Heart left ventricle (tissue), 13 donors: Measurements from ENCODE around the gene PROSER3.

ENCODE experiments used
- POLR2A ChIP-seq, 2 donors: fragments of 450-650 bp; IDR thresholded peaks; one replicate each; pipeline ENCODE4 v1.6.1; 2017; ENCODE audit warnings: antibody characterized with exemption in 2 of 2, mild to moderate bottlenecking in 2 of 2, moderate library complexity in 2 of 2
- TF ChIP-seq, protein P1 (sequence below), 12 donors: fragments of 200-600 bp; sonication (generic) in 4 of 12; IDR thresholded peaks; one replicate each; pipeline versions ENCODE4 v1.5.0 to v1.8.0; 2018 to 2022; ENCODE audit warnings: antibody characterized with exemption in 12 of 12, mild to moderate bottlenecking in 5 of 12
- donor health status: ischemic (EF 13 %, LVEDD 7.1; RV severe dilation, severe dysfunction).
- donor health status: DM: no; HTN: yes; CAD: no.
- donor health status: DM: no; HTN: no; CAD: no.
- donor health status: ischemic (EF 25% LVEDD 6.9; RV normal size, moderate dysfunction).
- donor health status: ischemic (EF 25% LVEDD 5.7; RV mildly dilated, moderate dysfunction).
- donor health status: ischemic (EF 35%, LVEDD 5.7; RV mildly dilated, moderate dysfunction).
- donor health status: nonischemic (EF 11% LVEDD 7.7; RV severe dilation, severe dysfunction).
- donor health status: DM: yes; HTN: yes; CAD: no.
- donor health status: PGD.
- donor health status: ischemic (EF 29% LVEDD 5.4; RV normal size, mild dysfunction).
- donor health status: nonischemic (EF 23%, LVEDD 6.1; RV moderate dilation, normal function).

DNA sequence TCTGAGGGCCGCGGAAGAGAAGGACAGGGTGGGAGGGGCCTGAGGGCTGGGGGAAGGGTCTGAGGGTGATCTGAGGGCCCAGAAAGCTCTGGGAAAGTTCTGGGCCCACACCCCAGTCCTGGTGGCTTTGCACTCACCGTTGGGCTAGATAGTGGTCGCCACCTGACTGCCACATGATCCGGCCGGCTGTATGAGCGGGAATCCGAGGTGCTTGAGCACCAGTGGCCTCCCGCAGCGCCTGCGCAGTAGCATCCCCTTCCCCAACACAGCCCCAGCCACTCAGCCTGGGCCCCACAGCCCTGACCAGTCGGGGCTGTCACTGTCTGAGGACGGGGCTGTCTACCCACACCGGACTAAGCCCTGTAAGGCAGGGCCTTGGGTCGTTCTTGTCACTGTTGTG, 39.7 kb downstream of the PROSER3 start:
- TF ChIP-seq POLR2A (IDR thresholded peaks at IDR 0.05): no peak
- TF ChIP-seq, protein P1, sequence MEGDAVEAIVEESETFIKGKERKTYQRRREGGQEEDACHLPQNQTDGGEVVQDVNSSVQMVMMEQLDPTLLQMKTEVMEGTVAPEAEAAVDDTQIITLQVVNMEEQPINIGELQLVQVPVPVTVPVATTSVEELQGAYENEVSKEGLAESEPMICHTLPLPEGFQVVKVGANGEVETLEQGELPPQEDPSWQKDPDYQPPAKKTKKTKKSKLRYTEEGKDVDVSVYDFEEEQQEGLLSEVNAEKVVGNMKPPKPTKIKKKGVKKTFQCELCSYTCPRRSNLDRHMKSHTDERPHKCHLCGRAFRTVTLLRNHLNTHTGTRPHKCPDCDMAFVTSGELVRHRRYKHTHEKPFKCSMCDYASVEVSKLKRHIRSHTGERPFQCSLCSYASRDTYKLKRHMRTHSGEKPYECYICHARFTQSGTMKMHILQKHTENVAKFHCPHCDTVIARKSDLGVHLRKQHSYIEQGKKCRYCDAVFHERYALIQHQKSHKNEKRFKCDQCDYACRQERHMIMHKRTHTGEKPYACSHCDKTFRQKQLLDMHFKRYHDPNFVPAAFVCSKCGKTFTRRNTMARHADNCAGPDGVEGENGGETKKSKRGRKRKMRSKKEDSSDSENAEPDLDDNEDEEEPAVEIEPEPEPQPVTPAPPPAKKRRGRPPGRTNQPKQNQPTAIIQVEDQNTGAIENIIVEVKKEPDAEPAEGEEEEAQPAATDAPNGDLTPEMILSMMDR (IDR thresholded peaks at IDR 0.05): no peak
